IMR-90 (cell line): Measurements from ENCODE around the gene SSNA1. TPM values are rescaled to one million over a fixed set of nuclear protein-coding genes. Genes with fewer than 3 reads are reported as not detected.

Experiments
- ATAC-seq: fragments of 200-7000 bp; cut with Tn5 transposase; 2 replicates; pipeline ENCODE4 v1.9.1; 2020; ENCODE audit warnings: low read depth, mild to moderate bottlenecking, moderate library complexity
- BruUV-seq: library from RNA; stranded (reverse); fragments of 400-500 nt; replicated peaks from 2 replicates; lab custom pipeline; 2021; lab: Mats Ljungman, UMichigan
- CTCF ChIA-PET: fragments of 300-600 bp; formaldehyde crosslinking; extraction: SDS; loops from one replicate; lab custom pipeline; 2021; ENCODE audit warnings: antibody characterized with exemption; lab: Yijun Ruan, JAX
- POLR2A ChIA-PET: fragments of 300-600 bp; sonication (Branson Sonifier 250); formaldehyde crosslinking; loops from one replicate; lab custom pipeline; 2022; ENCODE audit warnings: antibody characterized with exemption; ENCODE audit not compliant: unreplicated experiment; lab: Charles Lee
- DNase-seq: peaks from one replicate; pipeline ENCODE4 v3.0.0; 2013
- H2AFZ ChIP-seq: replicated peaks from 2 replicates; pipeline ENCODE3; 2013; ENCODE audit warnings: low read length, mild to moderate bottlenecking; ENCODE audit not compliant: poor library complexity
- H2AK5ac ChIP-seq: 2 replicates; pipeline ENCODE4 v1.6.1; 2013; ENCODE audit warnings: low read depth, low read length, inconsistent platforms
- H2AK9ac ChIP-seq: replicated peaks from 2 replicates; pipeline ENCODE3; 2013; ENCODE audit warnings: mild to moderate bottlenecking, low read depth, low read length, moderate library complexity; ENCODE audit not compliant: poor library complexity
- H2BK120ac ChIP-seq: 2 replicates; pipeline ENCODE4 v1.6.1; 2013; ENCODE audit warnings: low read depth, low read length, inconsistent platforms
- H2BK15ac ChIP-seq: 3 replicates; pipeline ENCODE4 v1.6.1; 2013; ENCODE audit warnings: low read depth, low read length, inconsistent platforms
- H2BK20ac ChIP-seq: 2 replicates; pipeline ENCODE4 v1.6.1; 2013; ENCODE audit warnings: low read depth, mild to moderate bottlenecking, inconsistent platforms, low read length, moderate library complexity
- H2BK5ac ChIP-seq: 2 replicates; pipeline ENCODE4 v1.6.1; 2013; ENCODE audit warnings: mild to moderate bottlenecking, low read depth, low read length, inconsistent platforms; ENCODE audit not compliant: poor library complexity, severe bottlenecking
- H3K14ac ChIP-seq: replicated peaks from 2 replicates; pipeline ENCODE4 v1.6.1; 2013; ENCODE audit warnings: low read depth, low read length, inconsistent platforms
- H3K18ac ChIP-seq: 2 replicates; pipeline ENCODE4 v1.6.1; 2013; ENCODE audit warnings: low read depth, low read length, control low read depth
- H3K23ac ChIP-seq: 2 replicates; pipeline ENCODE4 v1.6.1; 2013; ENCODE audit warnings: low read depth, low read length, inconsistent platforms
- H3K27ac ChIP-seq: 2 replicates; pipeline ENCODE4 v1.5.1; 2013; ENCODE audit warnings: mild to moderate bottlenecking, control low read depth, low read length; ENCODE audit not compliant: insufficient read depth
- H3K27me3 ChIP-seq: 2 replicates; pipeline ENCODE4 v1.6.1; 2013; ENCODE audit warnings: low read length; ENCODE audit not compliant: control insufficient read depth, insufficient read depth
- H3K36me3 ChIP-seq: 2 replicates; pipeline ENCODE4 v1.6.1; 2013; ENCODE audit warnings: low read length, mixed read lengths; ENCODE audit not compliant: control insufficient read depth, insufficient read depth
- H3K4ac ChIP-seq: 2 replicates; pipeline ENCODE4 v1.6.1; 2013; ENCODE audit warnings: low read depth, low read length, inconsistent platforms
- H3K4me1 ChIP-seq: 2 replicates; pipeline ENCODE4 v1.6.1; 2013; ENCODE audit warnings: low read length, mixed read lengths; ENCODE audit not compliant: control insufficient read depth, insufficient read depth
- H3K4me2 ChIP-seq: 2 replicates; pipeline ENCODE4 v1.6.1; 2013; ENCODE audit warnings: low read depth, mild to moderate bottlenecking, control low read depth, low read length, moderate library complexity
- H3K4me3 ChIP-seq: 2 replicates; pipeline ENCODE4 v1.5.1; 2013; ENCODE audit warnings: low read depth, mild to moderate bottlenecking, control low read depth, low read length, moderate library complexity; ENCODE audit not compliant: insufficient read depth
- H3K56ac ChIP-seq: 2 replicates; pipeline ENCODE4 v1.6.1; 2013; ENCODE audit warnings: low read length, inconsistent platforms; ENCODE audit not compliant: insufficient read depth; ENCODE audit errors: extremely low read depth
- H3K79me1 ChIP-seq, 2 experiments: 2 replicates each; pipeline ENCODE4 v1.6.1; 2013; ENCODE audit warnings: low read length in 2 of 2, inconsistent platforms in 1 of 2, low read depth in 1 of 2
- H3K9ac ChIP-seq: 2 replicates; pipeline ENCODE4 v1.6.1; 2013; ENCODE audit warnings: low read depth, low read length, control low read depth
- H3K9me1 ChIP-seq: 2 replicates; pipeline ENCODE4 v1.6.1; 2013; ENCODE audit warnings: low read length, inconsistent platforms; ENCODE audit not compliant: insufficient read depth
- H3K9me3 ChIP-seq: 2 replicates; pipeline ENCODE4 v1.6.1; 2013; ENCODE audit warnings: low read length; ENCODE audit not compliant: control insufficient read depth, insufficient read depth
- H4K20me1 ChIP-seq: 2 replicates; pipeline ENCODE4 v1.6.1; 2013; ENCODE audit warnings: low read length, inconsistent platforms; ENCODE audit not compliant: insufficient read depth
- H4K5ac ChIP-seq: 2 replicates; pipeline ENCODE4 v1.6.1; 2013; ENCODE audit warnings: mild to moderate bottlenecking, low read depth, low read length, control low read depth
- H4K8ac ChIP-seq, 2 experiments: 2 replicates each; pipeline ENCODE4 v1.6.1; 2013; ENCODE audit warnings: low read depth in 2 of 2, low read length in 2 of 2, control low read depth in 1 of 2, inconsistent platforms in 1 of 2
- H4K91ac ChIP-seq: 2 replicates; pipeline ENCODE4 v1.6.1; 2013; ENCODE audit warnings: low read depth, low read length, inconsistent platforms; ENCODE audit not compliant: insufficient read depth
- CEBPB ChIP-seq: IDR thresholded peaks from 2 replicates; pipeline ENCODE4 v1.6.1; 2012; ENCODE audit warnings: low read depth, low read length, improper control_type of control experiment
- CHD1 ChIP-seq: IDR thresholded peaks from 2 replicates; pipeline ENCODE4 v1.6.1; 2012; ENCODE audit warnings: low read depth, low read length, improper control_type of control experiment
- FOS ChIP-seq: fragments of 150-350 bp; IDR thresholded peaks from 2 replicates; pipeline ENCODE4 v1.6.1; 2016; ENCODE audit warnings: low read depth, low read length
- MAFK ChIP-seq: IDR thresholded peaks from 2 replicates; pipeline ENCODE4 v1.6.1; 2012; ENCODE audit warnings: low read depth, low read length, improper control_type of control experiment
- MAZ ChIP-seq: IDR thresholded peaks from 2 replicates; pipeline ENCODE4 v1.6.1; 2012; ENCODE audit warnings: low read depth, mild to moderate bottlenecking, low read length, improper control_type of control experiment, moderate library complexity, borderline replicate concordance
- MXI1 ChIP-seq: IDR thresholded peaks from 2 replicates; pipeline ENCODE4 v1.6.1; 2012; ENCODE audit warnings: low read depth, mild to moderate bottlenecking, low read length, moderate library complexity, borderline replicate concordance
- NFE2L2 ChIP-seq: fragments of 150-350 bp; IDR thresholded peaks from 2 replicates; pipeline ENCODE4 v1.6.1; 2016; ENCODE audit warnings: low read depth, mild to moderate bottlenecking, low read length
- POLR2A ChIP-seq: IDR thresholded peaks from 2 replicates; pipeline ENCODE4 v1.6.1; 2012; ENCODE audit warnings: mild to moderate bottlenecking, low read depth, low read length
- RAD21 ChIP-seq: IDR thresholded peaks from 2 replicates; pipeline ENCODE4 v1.6.1; 2012; ENCODE audit warnings: low read length, improper control_type of control experiment
- RFX5 ChIP-seq: IDR thresholded peaks from 2 replicates; pipeline ENCODE4 v1.8.0; 2012; ENCODE audit warnings: low read depth, mild to moderate bottlenecking, low read length, moderate library complexity
- SMC3 ChIP-seq: fragments of 150-350 bp; IDR thresholded peaks from 2 replicates; pipeline ENCODE4 v1.6.1; 2016; ENCODE audit warnings: low read depth, mild to moderate bottlenecking, antibody characterized with exemption, low read length, moderate library complexity
- USF2 ChIP-seq: fragments of 150-350 bp; IDR thresholded peaks from 2 replicates; pipeline ENCODE4 v1.6.1; 2017; ENCODE audit warnings: mild to moderate bottlenecking, antibody characterized with exemption, low read length, low read depth
- WGBS, 2 experiments: methylation state at CpG; one replicate each; pipeline versions ENCODE4 v1.1.5 to v1.1.7; 2013; ENCODE audit warnings: missing lambda C conversion rate in 2 of 2; ENCODE audit not compliant: insufficient read length in 1 of 2; ENCODE audit errors: extremely low coverage in 2 of 2; 5-methylcytosine and 5-hydroxymethylcytosine counted together
- dilution Hi-C: fragments of 300-500 bp; cut with HindIII; formaldehyde crosslinking; loops from one replicate; pipeline ENCODE4 v1.14.3; 2018; ENCODE audit warnings: low sequenced_read_pairs; ENCODE audit not compliant: unreplicated experiment
- in situ Hi-C: fragments of 300-500 bp; cut with MboI; formaldehyde crosslinking; loops from 3 replicates; pipeline ENCODE4 v1.14.3; 2019; ENCODE audit warnings: low sequenced_read_pairs, inconsistent platforms, mixed read lengths
- intact Hi-C: fragments of 100-400 bp; cut with micrococcal nuclease; formaldehyde crosslinking; loops from 2 replicates; pipeline ENCODE4 v1.10.0; 2022
- polyA plus RNA-seq, 3 experiments: library from polyadenylated mRNA; depleted of rRNA; stranded (reverse); fragments of >200 nt; gene quantifications; 2 replicates each; pipeline ENCODE4 v1.2.3, GENCODE V29; 2012; ENCODE audit warnings: low replicate concordance in 1 of 3
- total RNA-seq: library from RNA; depleted of rRNA; stranded (reverse); fragments of >200 nt; gene quantifications from 2 replicates; pipeline ENCODE4 v1.2.3, GENCODE V29; 2012

SSNA1 gene
- total and polyA plus RNA-seq, 2 of the 4 experiments (the other 2 are of a cell fraction) = 55.7 to 86.7 TPM

- Histone ChIP-seq H3K27me3 (peaks cover 63% of the 10 kb centered on the region), H4K8ac (no peak overlapping the region)
- in situ Hi-C loops = no loop called here
Observed at GRCh38 chr9:137170486-137171148, 17.9 kb upstream of the SSNA1 start.

More at GRCh38 chr9:137170486-137171148, 17.9 kb upstream of the SSNA1 start:
- CTCF ChIA-PET = no interaction called here
- DNase-seq (no peak), ATAC-seq (no peak)
- H3K9me1 ChIP-seq = no peaks in the 10 kb centered on the region
- H3K23ac ChIP-seq = no peak overlapping the region
- no peak overlapping the region for H4K5ac ChIP-seq
- no peak overlapping the region for H2BK120ac ChIP-seq
- dilution Hi-C loops (no loop called here), intact Hi-C loops (no loop called here)
- 17% methylated on average over 1 of the region's 14 CpGs; no CpG with 5 or more reads in 1 of the 2 experiments for WGBS, 2 experiments
- H3K4me1 ChIP-seq = peaks cover 4% of the 10 kb centered on the region; the same call in 1 of the 2 replicates
- H3K36me3 ChIP-seq = no peaks in the 10 kb centered on the region
- no TSS peak for BruUV-seq
- H2AK5ac ChIP-seq = no peak overlapping the region
- H3K79me1 ChIP-seq = no peaks in the 10 kb centered on the region
- no peak overlapping the region for H4K91ac ChIP-seq
- no peak overlapping the region for H3K27ac ChIP-seq
- H3K56ac ChIP-seq = no peak overlapping the region
- H3K9ac ChIP-seq = no peak overlapping the region
- no peak overlapping the region for H3K4ac ChIP-seq
- no peaks in the 10 kb centered on the region for H4K20me1 ChIP-seq
- H3K9me3 ChIP-seq = no peaks in the 10 kb centered on the region
- H2BK20ac ChIP-seq = no peak overlapping the region
- H3K14ac ChIP-seq = no peak overlapping the region
- no peak overlapping the region for H2BK15ac ChIP-seq
- no peak overlapping the region for H2AK9ac ChIP-seq
- POLR2A ChIA-PET = no interaction called here
- no peak overlapping the region for H3K18ac ChIP-seq
- H3K4me2 ChIP-seq = no peak overlapping the region
- TF ChIP-seq RFX5 (no peak), NFE2L2 (no peak), MAFK (no peak), SMC3 (no peak), MXI1 (no peak), USF2 (no peak), CEBPB (no peak), CHD1 (no peak), POLR2A (no peak), FOS (no peak), MAZ (no peak), RAD21 (no peak)
- no peak overlapping the region for H2BK5ac ChIP-seq
- no peak overlapping the region for H2AFZ ChIP-seq
- H3K4me3 ChIP-seq = no peak overlapping the region
